Measurements from ENCODE around the gene OTOP2. TPM values are rescaled to one million over a fixed set of nuclear protein-coding genes. Genes with fewer than 3 reads are reported as not detected.

Gene OTOP2
- polyA plus RNA-seq, 3 donors = 0.05 TPM; not detected in 2

GRCh38 chr17:74949455-74950115, 25.5 kb downstream of the OTOP2 start:
- no peaks in the 10 kb centered on the region for H4K20me1 ChIP-seq (ENCODE audit: insufficient read depth, low read length)
- intact Hi-C loops (cut with micrococcal nuclease) = loop anchor here in 1 of 2 donors (10.0 kb wide), 1 partner anchor 205 kb away; the partner anchor contains the start of gene NHERF1
- no peaks in the 10 kb centered on the region for H3K9me3 ChIP-seq (replicated peaks in 1 of 2; ENCODE audit: control insufficient read depth in 1 of 2, insufficient read depth in 1 of 2, low read length in 2 of 2)
- peaks cover 2% of the 10 kb centered on the region for H3K4me1 Mint-ChIP-seq
- no peak overlapping the region for H3K4me3 Mint-ChIP-seq
- H3K27me3 Mint-ChIP-seq (ENCODE audit: low read depth in 3 of 3) = peaks cover 17 to 32% (median 18%) of the 10 kb centered on the region in 3 donors
- no peak overlapping the region for H3K27ac Mint-ChIP-seq
- peaks cover 0 to 2% (median 0%) of the 10 kb centered on the region in 7 donors for H3K9me3 Mint-ChIP-seq
- no peaks in the 10 kb centered on the region for H3K4me1 ChIP-seq (ENCODE audit: control insufficient read depth in 1 of 2, insufficient read depth in 2 of 2, low read length in 2 of 2)
- no peak overlapping the region for H3K27ac ChIP-seq (ENCODE audit: low read depth in 1 of 2, low read length in 2 of 2)
- H3K4me3 ChIP-seq (replicated peaks in 1 of 3; ENCODE audit: low read depth in 2 of 3, low read length in 3 of 3) = no peak overlapping the region
- no peaks in the 10 kb centered on the region for H3K36me3 ChIP-seq (replicated peaks in 1 of 2; ENCODE audit: control insufficient read depth in 1 of 2, insufficient read depth in 2 of 2, low read length in 2 of 2)
- no peak overlapping the region for H3K9ac ChIP-seq (ENCODE audit: insufficient read depth, low read length, poor library complexity, severe bottlenecking)
- no peak for DNase-seq
- 78% methylated on average over 11 of the region's 12 CpGs for WGBS (ENCODE audit: insufficient coverage)
- H3K4me2 ChIP-seq (replicated peaks; ENCODE audit: extremely low read depth, low read length, poor library complexity, severe bottlenecking) = no peak overlapping the region
- H2AFZ ChIP-seq (ENCODE audit: insufficient read depth, low read depth, low read length, poor library complexity, severe bottlenecking) = no peak overlapping the region
- no peaks in the 10 kb centered on the region for H3K79me2 ChIP-seq (ENCODE audit: insufficient read depth, low read length)
- H3K27me3 ChIP-seq (ENCODE audit: control insufficient read depth in 2 of 2, insufficient read depth in 2 of 2, low read length in 2 of 2) = peaks cover 0 to 2% of the 10 kb centered on the region in 2 donors
- no peak for TF ChIP-seq CTCF (IDR thresholded peaks at IDR 0.05)
- no peaks in the 10 kb centered on the region for H3K36me3 Mint-ChIP-seq

GRCh38 chr17:74950207-74950606, 26.1 kb downstream of the OTOP2 start:
- Mint-ChIP-seq H3K4me3 (no peak overlapping the region), H3K9me3 (peaks cover 0 to 4% (median 0%) of the 10 kb centered on the region in 7 donors), H3K27me3 (ENCODE audit: low read depth in 3 of 3) (peaks cover 12 to 29% (median 16%) of the 10 kb centered on the region in 3 donors), H3K27ac (no peak overlapping the region), H3K36me3 (no peaks in the 10 kb centered on the region), H3K4me1 (peaks cover 6% of the 10 kb centered on the region)
- no peaks in the 10 kb centered on the region for H3K36me3 ChIP-seq (replicated peaks in 1 of 2; ENCODE audit: control insufficient read depth in 1 of 2, insufficient read depth in 2 of 2, low read length in 2 of 2)
- H3K27ac ChIP-seq (ENCODE audit: low read depth in 1 of 2, low read length in 2 of 2) = no peak overlapping the region
- intact Hi-C loops (cut with micrococcal nuclease) = loop anchor here in 1 of 2 donors (10.0 kb wide), 1 partner anchor 205 kb away; the partner anchor contains the start of gene NHERF1
- DNase-seq = no peak
- no peak overlapping the region for H3K4me2 ChIP-seq (replicated peaks; ENCODE audit: extremely low read depth, low read length, poor library complexity, severe bottlenecking)
- WGBS (ENCODE audit: insufficient coverage) = 96% methylated on average over 6 of the region's 8 CpGs
- no peak overlapping the region for H3K9ac ChIP-seq (ENCODE audit: insufficient read depth, low read length, poor library complexity, severe bottlenecking)
- no peaks in the 10 kb centered on the region for H3K79me2 ChIP-seq (ENCODE audit: insufficient read depth, low read length)
- H4K20me1 ChIP-seq (ENCODE audit: insufficient read depth, low read length) = no peaks in the 10 kb centered on the region
- H3K27me3 ChIP-seq (ENCODE audit: control insufficient read depth in 2 of 2, insufficient read depth in 2 of 2, low read length in 2 of 2) = peaks cover 0 to 2% of the 10 kb centered on the region in 2 donors
- no peak for TF ChIP-seq CTCF (IDR thresholded peaks at IDR 0.05)
- no peaks in the 10 kb centered on the region for H3K4me1 ChIP-seq (ENCODE audit: control insufficient read depth in 1 of 2, insufficient read depth in 2 of 2, low read length in 2 of 2)
- no peaks in the 10 kb centered on the region for H3K9me3 ChIP-seq (replicated peaks in 1 of 2; ENCODE audit: control insufficient read depth in 1 of 2, insufficient read depth in 1 of 2, low read length in 2 of 2)
- H3K4me3 ChIP-seq (replicated peaks in 1 of 3; ENCODE audit: low read depth in 2 of 3, low read length in 3 of 3) = no peak overlapping the region
- no peak overlapping the region for H2AFZ ChIP-seq (ENCODE audit: insufficient read depth, low read depth, low read length, poor library complexity, severe bottlenecking)
